A673 (cell line): Measurements from ENCODE around the gene ENDOU.

Source experiments
- EZH2 ChIP-seq: fragments of 200-600 bp; sonication (generic); IDR thresholded peaks from 2 replicates; pipeline ENCODE4 v1.6.1; 2017; ENCODE audit warnings: borderline replicate concordance, low read depth, mild to moderate bottlenecking, mixed read lengths, antibody characterized with exemption, low read length; ENCODE audit not compliant: poor library complexity, severe bottlenecking
- TF ChIP-seq, protein P1 (sequence below): fragments of 300-800, 200-600 bp; sonication (generic); conservative IDR thresholded peaks from 2 replicates; pipeline ENCODE4 v1.5.1; 2017; ENCODE audit warnings: low read depth, mild to moderate bottlenecking, antibody characterized with exemption, low read length, moderate library complexity, mixed read lengths

GRCh38 chr12:47750916-47751470 is 25.7 kb upstream of the ENDOU start:
- TF ChIP-seq, protein P1, sequence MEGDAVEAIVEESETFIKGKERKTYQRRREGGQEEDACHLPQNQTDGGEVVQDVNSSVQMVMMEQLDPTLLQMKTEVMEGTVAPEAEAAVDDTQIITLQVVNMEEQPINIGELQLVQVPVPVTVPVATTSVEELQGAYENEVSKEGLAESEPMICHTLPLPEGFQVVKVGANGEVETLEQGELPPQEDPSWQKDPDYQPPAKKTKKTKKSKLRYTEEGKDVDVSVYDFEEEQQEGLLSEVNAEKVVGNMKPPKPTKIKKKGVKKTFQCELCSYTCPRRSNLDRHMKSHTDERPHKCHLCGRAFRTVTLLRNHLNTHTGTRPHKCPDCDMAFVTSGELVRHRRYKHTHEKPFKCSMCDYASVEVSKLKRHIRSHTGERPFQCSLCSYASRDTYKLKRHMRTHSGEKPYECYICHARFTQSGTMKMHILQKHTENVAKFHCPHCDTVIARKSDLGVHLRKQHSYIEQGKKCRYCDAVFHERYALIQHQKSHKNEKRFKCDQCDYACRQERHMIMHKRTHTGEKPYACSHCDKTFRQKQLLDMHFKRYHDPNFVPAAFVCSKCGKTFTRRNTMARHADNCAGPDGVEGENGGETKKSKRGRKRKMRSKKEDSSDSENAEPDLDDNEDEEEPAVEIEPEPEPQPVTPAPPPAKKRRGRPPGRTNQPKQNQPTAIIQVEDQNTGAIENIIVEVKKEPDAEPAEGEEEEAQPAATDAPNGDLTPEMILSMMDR, result no peak
- no peak for TF ChIP-seq EZH2
